Vagina (tissue), 2 donors: ENCODE data around the gene AURKAIP1.
"Not testable (repeated sequence)": the region's sequence is repeated elsewhere in the genome, so short reads cannot be mapped to it uniquely, and the experiment has no call there.

Source experiments
- POLR2A ChIP-seq, 2 donors: fragments of 450-650 bp; IDR thresholded peaks; one replicate each; pipeline ENCODE4 v1.6.1; 2017; ENCODE audit warnings: antibody characterized with exemption in 2 of 2, mild to moderate bottlenecking in 2 of 2, moderate library complexity in 2 of 2
- TF ChIP-seq, protein P1 (sequence below), 3 experiments: fragments of 450-650 bp in 2 of 3; fragments of 200-600 bp in 1 of 3; sonication (generic) in 1 of 3; IDR thresholded peaks; one replicate each; pipeline ENCODE4 v1.5.1; 2017 to 2019; ENCODE audit warnings: antibody characterized with exemption in 3 of 3, mild to moderate bottlenecking in 2 of 3, moderate library complexity in 2 of 3

GRCh38 chr1:1385339-1385738 is 10.3 kb upstream of the AURKAIP1 start:
- not testable (repeated sequence) for TF ChIP-seq POLR2A (IDR thresholded peaks at IDR 0.05)
- TF ChIP-seq, protein P1, sequence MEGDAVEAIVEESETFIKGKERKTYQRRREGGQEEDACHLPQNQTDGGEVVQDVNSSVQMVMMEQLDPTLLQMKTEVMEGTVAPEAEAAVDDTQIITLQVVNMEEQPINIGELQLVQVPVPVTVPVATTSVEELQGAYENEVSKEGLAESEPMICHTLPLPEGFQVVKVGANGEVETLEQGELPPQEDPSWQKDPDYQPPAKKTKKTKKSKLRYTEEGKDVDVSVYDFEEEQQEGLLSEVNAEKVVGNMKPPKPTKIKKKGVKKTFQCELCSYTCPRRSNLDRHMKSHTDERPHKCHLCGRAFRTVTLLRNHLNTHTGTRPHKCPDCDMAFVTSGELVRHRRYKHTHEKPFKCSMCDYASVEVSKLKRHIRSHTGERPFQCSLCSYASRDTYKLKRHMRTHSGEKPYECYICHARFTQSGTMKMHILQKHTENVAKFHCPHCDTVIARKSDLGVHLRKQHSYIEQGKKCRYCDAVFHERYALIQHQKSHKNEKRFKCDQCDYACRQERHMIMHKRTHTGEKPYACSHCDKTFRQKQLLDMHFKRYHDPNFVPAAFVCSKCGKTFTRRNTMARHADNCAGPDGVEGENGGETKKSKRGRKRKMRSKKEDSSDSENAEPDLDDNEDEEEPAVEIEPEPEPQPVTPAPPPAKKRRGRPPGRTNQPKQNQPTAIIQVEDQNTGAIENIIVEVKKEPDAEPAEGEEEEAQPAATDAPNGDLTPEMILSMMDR (IDR thresholded peaks at IDR 0.05): not testable (repeated sequence)
